Neural crest cell (in vitro differentiated cells): ENCODE results near the gene AAK1. TPM values are rescaled to one million over a fixed set of nuclear protein-coding genes. Genes with fewer than 3 reads are reported as not detected.

Source experiments
- DNase-seq: peaks from one replicate; pipeline ENCODE4 v3.0.0; 2021; ENCODE audit warnings: low read depth, mixed read lengths, low spot score
- H3K27ac Mint-ChIP-seq: one replicate; pipeline ENCODE4 v1.8.0; 2021; ENCODE audit warnings: mild to moderate bottlenecking, mixed read lengths; ENCODE audit not compliant: unreplicated experiment
- H3K27me3 Mint-ChIP-seq: 2 replicates; pipeline ENCODE4 v1.8.0; 2021; ENCODE audit warnings: low read depth, mild to moderate bottlenecking, mixed read lengths
- H3K36me3 Mint-ChIP-seq: 2 replicates; pipeline ENCODE4 v1.8.0; 2021; ENCODE audit warnings: low read depth, mild to moderate bottlenecking, mixed read lengths
- H3K4me1 Mint-ChIP-seq: 2 replicates; pipeline ENCODE4 v1.8.0; 2021; ENCODE audit warnings: mixed read lengths
- H3K4me3 Mint-ChIP-seq: one replicate; pipeline ENCODE4 v1.8.0; 2021; ENCODE audit warnings: mild to moderate bottlenecking, mixed read lengths
- H3K9me3 Mint-ChIP-seq: 2 replicates; pipeline ENCODE4 v1.8.0; 2021; ENCODE audit warnings: mixed read lengths
- total RNA-seq: library from RNA; stranded (reverse); gene quantifications from 2 replicates; pipeline ENCODE4 v1.2.1, GENCODE V29; 2021
- TF ChIP-seq, protein P1 (sequence below): fragments of 200-600 bp; sonication (generic); conservative IDR thresholded peaks from 2 replicates; pipeline ENCODE4 v1.5.0; 2021; ENCODE audit warnings: antibody characterized with exemption, mild to moderate bottlenecking

Gene AAK1
- total RNA-seq, 1 donor from 2014 or later, result 38.8 TPM

DNA sequence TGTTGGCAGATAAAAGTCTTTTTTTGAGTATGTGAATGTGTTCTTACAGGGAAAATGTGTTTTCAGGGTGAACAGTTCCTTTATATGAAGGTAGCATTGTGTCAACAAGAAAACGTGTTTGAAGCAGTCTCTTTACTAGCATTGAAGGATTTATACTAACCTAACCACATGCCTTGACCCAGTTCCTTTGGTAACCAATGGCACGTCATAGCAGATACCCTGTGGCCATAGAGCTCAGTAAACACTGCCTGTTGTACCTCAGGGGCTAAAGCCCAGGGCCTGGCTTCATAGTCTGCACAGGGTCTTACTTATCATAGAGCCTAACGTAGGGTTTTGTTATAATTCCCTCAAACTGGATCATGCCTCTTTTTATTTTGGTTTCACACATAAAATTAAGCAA, 174.2 kb downstream of the AAK1 start:
- Mint-ChIP-seq H3K9me3 (no peaks in the 10 kb centered on the region), H3K27me3 (no peaks in the 10 kb centered on the region), H3K4me3 (no peak overlapping the region), H3K4me1 (no peaks in the 10 kb centered on the region), H3K27ac (no peak overlapping the region), H3K36me3 (peaks cover 7% of the 10 kb centered on the region)
- TF ChIP-seq, protein P1, sequence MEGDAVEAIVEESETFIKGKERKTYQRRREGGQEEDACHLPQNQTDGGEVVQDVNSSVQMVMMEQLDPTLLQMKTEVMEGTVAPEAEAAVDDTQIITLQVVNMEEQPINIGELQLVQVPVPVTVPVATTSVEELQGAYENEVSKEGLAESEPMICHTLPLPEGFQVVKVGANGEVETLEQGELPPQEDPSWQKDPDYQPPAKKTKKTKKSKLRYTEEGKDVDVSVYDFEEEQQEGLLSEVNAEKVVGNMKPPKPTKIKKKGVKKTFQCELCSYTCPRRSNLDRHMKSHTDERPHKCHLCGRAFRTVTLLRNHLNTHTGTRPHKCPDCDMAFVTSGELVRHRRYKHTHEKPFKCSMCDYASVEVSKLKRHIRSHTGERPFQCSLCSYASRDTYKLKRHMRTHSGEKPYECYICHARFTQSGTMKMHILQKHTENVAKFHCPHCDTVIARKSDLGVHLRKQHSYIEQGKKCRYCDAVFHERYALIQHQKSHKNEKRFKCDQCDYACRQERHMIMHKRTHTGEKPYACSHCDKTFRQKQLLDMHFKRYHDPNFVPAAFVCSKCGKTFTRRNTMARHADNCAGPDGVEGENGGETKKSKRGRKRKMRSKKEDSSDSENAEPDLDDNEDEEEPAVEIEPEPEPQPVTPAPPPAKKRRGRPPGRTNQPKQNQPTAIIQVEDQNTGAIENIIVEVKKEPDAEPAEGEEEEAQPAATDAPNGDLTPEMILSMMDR, result no peak
- DNase-seq, result no peak

DNA sequence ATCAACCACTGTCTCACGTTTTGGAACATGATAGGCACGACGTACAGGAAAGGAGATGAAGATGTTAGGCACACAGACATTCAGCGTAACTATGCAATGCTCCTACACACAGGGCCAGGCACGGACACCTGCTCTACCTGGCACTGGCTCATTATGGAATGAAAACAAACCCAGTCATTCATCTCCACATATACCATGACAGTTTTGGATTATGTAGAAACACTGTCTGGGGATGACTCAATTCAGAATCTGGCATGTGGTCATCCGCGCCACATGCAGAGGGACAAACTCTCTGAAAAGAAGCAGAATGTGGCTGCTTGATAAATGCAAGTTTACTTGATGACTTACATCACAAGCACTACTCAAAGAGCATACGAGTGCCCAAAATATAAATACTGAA, 176.8 kb downstream of the AAK1 start:
- Mint-ChIP-seq H3K4me1 (no peaks in the 10 kb centered on the region), H3K4me3 (no peak overlapping the region), H3K27ac (no peak overlapping the region), H3K36me3 (peaks cover 10% of the 10 kb centered on the region), H3K9me3 (no peaks in the 10 kb centered on the region), H3K27me3 (no peaks in the 10 kb centered on the region)
- TF ChIP-seq, protein P1, result no peak
- no peak for DNase-seq

DNA sequence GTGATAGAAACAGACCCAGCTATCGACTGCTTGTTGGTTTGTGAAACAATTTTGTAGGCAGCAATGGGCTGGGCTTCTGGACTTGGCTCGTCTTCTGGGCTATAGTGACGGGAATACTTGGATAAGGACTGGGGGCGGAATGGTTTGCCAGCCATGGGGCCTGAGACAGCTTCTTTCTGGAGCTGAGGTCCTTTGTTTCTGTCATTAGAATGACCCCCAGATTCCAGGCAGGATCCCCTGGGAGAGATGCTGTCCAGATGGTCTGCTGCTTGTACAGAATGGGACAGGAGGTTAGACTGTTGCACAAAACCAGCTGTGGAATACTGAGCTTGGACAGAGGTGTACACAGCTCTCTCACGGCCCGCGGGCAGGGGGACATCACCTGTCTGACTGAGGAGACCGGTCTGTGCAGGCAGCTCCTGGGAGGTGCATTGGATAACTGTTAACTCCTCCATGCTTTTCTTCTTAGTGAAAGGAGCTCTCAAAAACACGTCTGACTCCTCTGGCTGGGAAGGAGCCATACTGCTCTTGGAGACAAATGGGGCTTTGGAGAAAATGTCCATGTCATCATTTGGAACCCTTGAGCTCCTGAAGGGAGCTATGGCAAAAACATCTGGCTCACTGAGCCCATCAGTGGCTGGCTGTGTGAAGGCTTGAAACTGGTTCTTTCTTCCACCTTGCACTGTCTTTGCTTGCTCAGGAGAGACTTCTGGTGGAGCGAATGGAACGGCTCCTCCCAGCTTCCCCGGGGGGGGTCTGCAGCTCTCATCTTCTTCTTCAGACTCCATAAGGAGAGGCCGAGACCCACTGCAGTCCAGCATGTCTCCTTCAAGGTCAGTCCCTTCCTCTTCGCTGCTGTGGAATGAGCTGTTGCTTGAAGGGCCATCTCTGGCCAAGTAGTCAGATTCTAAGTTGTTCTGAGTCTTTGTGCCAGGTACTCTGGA, 177.8 kb downstream of the AAK1 start:
- Mint-ChIP-seq H3K9me3 (no peaks in the 10 kb centered on the region), H3K4me3 (no peak overlapping the region), H3K27ac (no peak overlapping the region), H3K4me1 (no peaks in the 10 kb centered on the region), H3K36me3 (peaks cover 10% of the 10 kb centered on the region), H3K27me3 (no peaks in the 10 kb centered on the region)
- DNase-seq, result no peak
- TF ChIP-seq, protein P1, result no peak

DNA sequence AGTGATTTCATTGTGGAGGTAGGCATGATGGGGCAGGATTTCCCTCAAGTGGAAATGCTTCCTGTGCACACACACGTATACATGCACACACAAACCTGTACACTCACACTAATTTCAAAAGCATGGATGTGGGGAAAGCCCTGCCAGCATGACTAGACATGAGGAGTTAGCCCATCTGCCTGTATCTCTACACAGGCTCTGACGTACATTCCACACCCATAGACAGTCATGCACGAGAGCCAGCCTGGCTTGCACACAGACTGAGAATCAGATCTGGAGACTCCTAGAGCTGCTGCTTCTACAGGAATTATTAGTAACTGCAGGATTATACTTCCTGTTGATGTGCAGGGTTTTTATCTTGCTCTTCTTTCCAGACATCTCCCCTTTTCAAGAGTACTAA, 179.0 kb downstream of the AAK1 start:
- Mint-ChIP-seq H3K4me3 (no peak overlapping the region), H3K27me3 (no peaks in the 10 kb centered on the region), H3K4me1 (no peaks in the 10 kb centered on the region), H3K27ac (no peak overlapping the region), H3K9me3 (no peaks in the 10 kb centered on the region), H3K36me3 (peaks cover 10% of the 10 kb centered on the region)
- no peak for DNase-seq
- TF ChIP-seq, protein P1, result no peak

DNA sequence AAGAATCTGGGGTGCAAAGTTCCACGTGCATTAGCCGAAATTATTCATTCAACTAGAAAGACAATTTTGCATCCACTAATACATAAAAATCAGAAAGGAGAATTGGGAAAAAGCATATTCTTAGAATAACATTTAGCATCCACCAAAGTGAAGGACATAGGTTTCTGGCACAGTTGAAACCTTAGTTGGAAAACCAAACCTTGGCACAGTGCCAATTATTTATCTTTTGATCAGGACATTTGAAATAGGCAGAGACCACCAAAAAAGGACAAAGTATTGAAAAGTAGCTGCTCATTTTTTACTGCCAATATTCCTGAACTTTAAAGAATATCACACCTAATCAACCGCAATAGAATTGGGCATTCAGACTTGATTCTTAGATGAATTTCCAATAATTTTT, 180.8 kb downstream of the AAK1 start:
- peaks cover 10% of the 10 kb centered on the region for H3K36me3 Mint-ChIP-seq

More for the DNA sequence above, 180.8 kb downstream of the AAK1 start:
- Mint-ChIP-seq H3K4me1 (no peaks in the 10 kb centered on the region), H3K4me3 (no peak overlapping the region), H3K9me3 (no peaks in the 10 kb centered on the region), H3K27me3 (no peaks in the 10 kb centered on the region), H3K27ac (no peak overlapping the region)
- TF ChIP-seq, protein P1, result no peak
- DNase-seq, result no peak
